Epithelial cell of proximal tubule (primary cell): Measurements from ENCODE around the gene DNAH14. TPM values are rescaled to one million over a fixed set of nuclear protein-coding genes. Genes with fewer than 3 reads are reported as not detected.

ENCODE experiments used
- DNase-seq: peaks from one replicate; pipeline ENCODE4 v3.0.0-alpha.2; 2011; ENCODE audit warnings: low read depth
- H3K4me3 ChIP-seq: 2 replicates; pipeline ENCODE4 v1.5.1; 2011; ENCODE audit warnings: low read depth, mild to moderate bottlenecking, low read length
- total RNA-seq: library from RNA; depleted of rRNA; stranded (reverse); fragments of >200 nt; gene quantifications from 2 replicates; pipeline ENCODE4 v1.2.3, GENCODE V29; 2015
- TF ChIP-seq, protein P1 (sequence below): conservative IDR thresholded peaks from 2 replicates; pipeline ENCODE4 v1.5.1; 2012; ENCODE audit warnings: low read depth, mild to moderate bottlenecking, low read length

DNAH14 gene
- total RNA-seq, 1 donor from 2014 or later = 20.8 TPM

GRCh38 chr1:224903955-224904354, 25.5 kb upstream of the DNAH14 start:
- TF ChIP-seq, protein P1, sequence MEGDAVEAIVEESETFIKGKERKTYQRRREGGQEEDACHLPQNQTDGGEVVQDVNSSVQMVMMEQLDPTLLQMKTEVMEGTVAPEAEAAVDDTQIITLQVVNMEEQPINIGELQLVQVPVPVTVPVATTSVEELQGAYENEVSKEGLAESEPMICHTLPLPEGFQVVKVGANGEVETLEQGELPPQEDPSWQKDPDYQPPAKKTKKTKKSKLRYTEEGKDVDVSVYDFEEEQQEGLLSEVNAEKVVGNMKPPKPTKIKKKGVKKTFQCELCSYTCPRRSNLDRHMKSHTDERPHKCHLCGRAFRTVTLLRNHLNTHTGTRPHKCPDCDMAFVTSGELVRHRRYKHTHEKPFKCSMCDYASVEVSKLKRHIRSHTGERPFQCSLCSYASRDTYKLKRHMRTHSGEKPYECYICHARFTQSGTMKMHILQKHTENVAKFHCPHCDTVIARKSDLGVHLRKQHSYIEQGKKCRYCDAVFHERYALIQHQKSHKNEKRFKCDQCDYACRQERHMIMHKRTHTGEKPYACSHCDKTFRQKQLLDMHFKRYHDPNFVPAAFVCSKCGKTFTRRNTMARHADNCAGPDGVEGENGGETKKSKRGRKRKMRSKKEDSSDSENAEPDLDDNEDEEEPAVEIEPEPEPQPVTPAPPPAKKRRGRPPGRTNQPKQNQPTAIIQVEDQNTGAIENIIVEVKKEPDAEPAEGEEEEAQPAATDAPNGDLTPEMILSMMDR = no peak
- no peak for DNase-seq
- no peak overlapping the region for H3K4me3 ChIP-seq

DNA sequence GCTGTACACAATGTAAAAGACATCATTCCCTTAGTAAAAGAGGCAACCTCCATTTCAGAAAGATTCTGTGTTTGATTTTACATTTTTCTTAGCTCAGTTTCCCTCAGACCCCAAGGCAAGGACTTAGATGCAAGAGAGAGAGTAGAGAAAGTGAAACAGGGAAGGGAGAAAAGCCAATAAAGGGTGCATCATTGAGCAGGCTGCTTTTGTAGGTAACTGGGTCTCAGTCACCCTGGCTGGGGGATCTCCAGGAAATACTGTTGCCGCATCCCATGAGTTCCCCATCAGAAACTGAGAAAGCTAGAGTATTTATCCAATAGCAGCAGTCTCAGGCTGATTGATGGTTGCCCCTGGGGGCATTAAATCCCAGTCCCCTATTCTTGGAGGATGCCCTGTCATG, 23.1 kb upstream of the DNAH14 start:
- no peak for DNase-seq
- H3K4me3 ChIP-seq = no peak overlapping the region
- TF ChIP-seq, protein P1 = no peak

GRCh38 chr1:224911217-224911616, 18.3 kb upstream of the DNAH14 start:
- TF ChIP-seq, protein P1 = no peak
- no peak for DNase-seq

GRCh38 chr1:224914292-224914900, 15.1 kb upstream of the DNAH14 start:
- TF ChIP-seq, protein P1 = no peak
- no peak overlapping the region for H3K4me3 ChIP-seq
- DNase-seq = no peak

More at GRCh38 chr1:224911217-224911616, 18.3 kb upstream of the DNAH14 start:
- no peak overlapping the region for H3K4me3 ChIP-seq

GRCh38 chr1:224919508-224919907, 10.0 kb upstream of the DNAH14 start:
- DNase-seq = no peak
- TF ChIP-seq, protein P1 = no peak
- no peak overlapping the region for H3K4me3 ChIP-seq

DNA sequence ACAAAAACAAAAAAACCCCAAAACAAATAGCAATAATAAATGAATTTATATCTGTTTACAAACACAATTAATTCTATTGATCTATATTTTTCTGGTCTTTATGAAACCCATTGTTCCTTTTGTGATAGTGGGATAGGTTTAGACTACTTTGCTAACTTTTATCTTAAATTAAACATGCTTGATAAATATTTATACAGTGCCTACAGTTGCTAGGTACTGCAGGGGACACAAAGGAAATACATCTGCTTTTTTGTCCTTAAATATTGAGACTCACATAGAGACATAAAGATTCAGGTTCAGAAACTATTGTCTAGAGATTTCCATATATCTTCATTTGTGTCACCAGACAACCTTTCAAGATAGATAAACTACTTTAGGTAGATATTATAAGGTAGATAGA, 8.5 kb upstream of the DNAH14 start:
- TF ChIP-seq, protein P1 = no peak
- H3K4me3 ChIP-seq = no peak overlapping the region
- DNase-seq = no peak

GRCh38 chr1:224921354-224921753, 8.1 kb upstream of the DNAH14 start:
- H3K4me3 ChIP-seq = no peak overlapping the region
- TF ChIP-seq, protein P1 = no peak

More at GRCh38 chr1:224921354-224921753, 8.1 kb upstream of the DNAH14 start:
- DNase-seq = no peak
